ENCODE data around the gene TMEM59L. TPM values are rescaled to one million over a fixed set of nuclear protein-coding genes. Genes with fewer than 3 reads are reported as not detected.

Gene TMEM59L
- total RNA-seq, result under 0.01 TPM in 1 of 2 replicates, not detected in the other

DNA sequence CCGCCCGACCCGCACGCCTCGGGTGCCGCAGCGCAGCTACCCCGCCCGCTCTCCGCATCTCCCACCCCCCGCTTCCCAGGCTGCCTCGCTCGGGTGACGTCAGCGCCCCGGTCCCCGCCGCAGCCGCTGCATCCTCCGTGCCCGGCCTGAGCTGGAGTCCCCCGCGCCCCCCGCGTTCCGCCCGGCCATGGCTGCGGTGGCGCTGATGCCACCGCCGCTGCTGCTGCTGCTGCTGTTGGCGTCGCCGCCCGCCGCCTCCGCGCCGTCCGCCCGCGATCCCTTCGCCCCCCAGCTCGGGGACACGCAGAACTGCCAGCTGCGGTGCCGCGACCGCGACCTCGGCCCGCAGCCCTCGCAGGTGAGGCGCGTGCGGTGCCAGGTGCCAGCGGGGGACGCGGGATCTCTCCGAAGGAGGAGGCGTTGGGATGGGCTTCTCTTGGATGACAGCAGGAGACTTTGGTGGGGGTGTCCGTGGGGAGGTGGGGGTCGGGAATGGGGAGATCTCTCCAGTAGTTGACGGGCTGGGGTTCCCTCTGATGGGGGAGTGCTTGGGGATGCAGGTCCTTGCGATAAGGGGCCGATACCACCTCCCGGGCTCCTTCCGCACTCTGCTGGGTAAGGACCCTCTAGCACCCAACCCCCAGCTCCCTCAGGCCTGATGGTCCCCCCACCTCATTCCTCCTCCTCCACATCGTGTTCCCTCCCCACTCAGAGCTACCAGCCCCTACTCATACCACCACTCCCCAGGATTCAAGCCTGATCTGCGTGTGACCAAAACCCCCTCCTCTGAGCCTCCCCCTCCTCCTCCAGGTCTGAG, at the start of gene TMEM59L:
Gene TMEM59L, plus strand, starts transcription at position 99 of the 817 bp plus-strand sequence. Its CDS starts 89 bp downstream, at position 188.

DNA sequence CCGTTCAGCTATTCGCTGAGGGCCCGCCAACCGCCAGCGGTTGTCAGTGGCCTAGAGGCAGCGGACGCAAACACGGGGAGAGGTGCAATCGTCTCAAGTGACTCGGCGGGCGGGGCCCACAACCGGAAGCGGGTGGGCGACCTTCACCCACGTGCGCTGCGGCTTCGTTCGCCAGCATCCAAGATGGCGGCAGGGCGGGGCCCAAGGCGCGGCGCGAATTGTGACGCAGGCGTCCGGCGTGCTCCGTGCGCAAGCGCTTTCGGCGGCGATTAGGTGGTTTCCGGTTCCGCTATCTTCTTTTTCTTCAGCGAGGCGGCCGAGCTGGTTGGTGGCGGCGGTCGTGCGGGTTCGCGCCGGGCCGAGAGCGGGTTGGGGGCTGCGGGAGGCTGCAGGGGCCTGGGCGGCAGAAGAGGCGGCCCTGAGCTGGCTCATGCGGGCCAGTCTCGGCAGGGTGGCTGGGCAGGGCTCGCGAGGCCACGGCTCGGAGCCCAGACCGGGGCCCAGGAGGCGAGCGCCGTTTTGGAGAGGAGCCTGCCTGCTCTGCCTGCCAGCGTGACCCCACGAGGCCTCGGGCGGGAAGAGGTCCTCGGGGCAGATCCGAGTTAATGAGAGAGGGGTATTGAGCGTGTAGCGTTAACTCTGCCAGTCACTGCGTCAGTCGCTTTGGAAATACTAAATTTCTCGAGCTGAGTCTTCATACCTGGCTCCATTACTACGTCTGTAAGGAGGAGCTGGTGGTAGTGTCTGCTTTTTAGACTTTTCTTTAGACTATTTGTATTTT, 40.9 kb upstream of the TMEM59L start, which contains the start of gene UBA52:
Gene UBA52, plus strand, starts transcription at position 294 of the 781 bp plus-strand sequence. CDS start 1,444 bp downstream, outside the sequence.

DNA sequence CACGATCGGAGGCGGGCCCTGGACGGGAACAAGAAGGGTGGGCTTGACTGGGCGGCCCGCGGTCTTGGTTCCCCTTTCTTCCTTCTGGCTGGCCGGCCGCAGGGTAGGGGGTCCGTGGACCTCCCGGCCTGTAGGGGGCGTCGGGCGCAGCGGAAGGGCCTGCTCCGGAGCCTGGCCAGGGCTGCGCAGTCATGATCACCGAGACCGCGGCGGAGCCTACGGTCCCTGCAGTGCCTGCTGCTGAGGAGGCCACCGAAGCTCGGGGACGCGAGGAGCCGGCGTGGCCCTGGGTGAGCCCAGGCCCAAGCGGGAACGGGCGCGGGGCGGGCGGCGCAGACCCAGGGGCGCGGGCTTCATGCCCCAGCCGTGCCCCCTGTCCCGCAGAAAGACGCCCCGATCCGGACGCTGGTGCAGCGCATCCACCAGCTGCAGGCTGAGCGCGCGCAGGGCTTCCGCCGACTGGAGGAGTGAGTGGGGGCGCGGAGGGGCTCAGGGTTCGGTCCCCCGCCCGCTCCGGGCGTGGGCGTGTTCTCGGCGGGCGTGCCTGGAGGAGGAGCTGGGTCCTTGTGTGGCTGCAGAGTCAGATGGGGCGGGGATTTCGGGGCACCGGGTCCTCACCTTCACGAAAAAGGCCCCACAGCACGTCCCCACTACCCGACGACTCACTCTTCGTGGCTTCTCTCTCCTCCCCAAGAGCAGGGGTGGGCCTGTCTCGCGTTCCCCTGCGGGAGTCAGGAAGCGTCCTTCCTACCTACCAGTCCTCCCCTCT, 23.9 kb upstream of the TMEM59L start, which contains the start of gene REX1BD:
Gene REX1BD, plus strand, starts transcription at position 188 of the 769 bp plus-strand sequence. Its CDS starts 4 bp downstream, at position 192.

DNA sequence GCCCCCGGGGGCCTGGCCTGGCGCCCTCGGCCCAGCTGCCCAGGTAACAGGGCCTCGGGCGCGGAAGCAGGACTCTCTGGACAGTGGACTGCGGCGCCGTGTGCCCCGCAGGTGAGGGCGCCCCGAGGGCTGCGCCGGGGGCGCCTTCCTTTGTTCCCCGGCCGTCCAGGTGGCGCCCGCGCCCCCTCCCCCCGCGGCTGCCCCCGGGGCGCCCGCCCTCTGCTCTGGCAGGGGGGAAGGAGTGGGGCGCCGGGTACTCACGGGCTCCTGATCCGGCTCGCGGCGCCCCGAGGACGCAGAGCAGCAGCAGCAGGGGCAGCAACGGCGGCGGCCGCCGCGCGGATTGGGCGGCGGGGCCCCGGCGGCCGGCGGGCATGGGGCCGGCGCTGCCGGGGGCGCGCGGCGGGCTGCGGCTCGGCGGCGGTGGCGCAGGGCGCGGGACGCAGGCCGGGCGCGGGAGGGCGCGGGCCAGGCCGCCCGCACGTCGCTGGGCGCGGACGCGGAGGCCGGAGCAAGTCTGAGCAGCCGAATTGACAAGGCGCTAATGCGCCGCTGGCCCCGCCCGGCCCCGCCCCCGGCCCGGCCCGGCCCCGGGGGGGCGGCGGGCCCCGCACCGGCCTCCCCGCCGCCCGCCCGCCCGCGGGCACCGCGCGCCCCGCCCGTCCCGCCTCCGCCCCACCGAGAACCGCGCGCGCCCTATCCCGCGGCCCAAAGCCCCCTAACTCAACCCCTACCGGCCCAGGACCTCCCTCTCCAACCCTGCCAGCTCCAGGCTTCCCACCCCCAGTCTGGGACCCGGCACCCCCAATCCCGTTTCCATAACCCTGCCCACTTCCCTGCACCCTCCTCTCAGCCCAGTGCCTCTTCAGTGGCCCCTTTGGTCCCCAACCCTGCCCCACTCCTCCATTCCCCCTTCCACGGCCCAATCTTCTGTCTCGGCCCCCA, 6.1 kb upstream of the TMEM59L start, which contains the start of gene CRLF1:
Gene CRLF1, minus strand, starts transcription at position 519 of the 945 bp plus-strand sequence. Its CDS starts 143 bp downstream, at position 376.

DNA sequence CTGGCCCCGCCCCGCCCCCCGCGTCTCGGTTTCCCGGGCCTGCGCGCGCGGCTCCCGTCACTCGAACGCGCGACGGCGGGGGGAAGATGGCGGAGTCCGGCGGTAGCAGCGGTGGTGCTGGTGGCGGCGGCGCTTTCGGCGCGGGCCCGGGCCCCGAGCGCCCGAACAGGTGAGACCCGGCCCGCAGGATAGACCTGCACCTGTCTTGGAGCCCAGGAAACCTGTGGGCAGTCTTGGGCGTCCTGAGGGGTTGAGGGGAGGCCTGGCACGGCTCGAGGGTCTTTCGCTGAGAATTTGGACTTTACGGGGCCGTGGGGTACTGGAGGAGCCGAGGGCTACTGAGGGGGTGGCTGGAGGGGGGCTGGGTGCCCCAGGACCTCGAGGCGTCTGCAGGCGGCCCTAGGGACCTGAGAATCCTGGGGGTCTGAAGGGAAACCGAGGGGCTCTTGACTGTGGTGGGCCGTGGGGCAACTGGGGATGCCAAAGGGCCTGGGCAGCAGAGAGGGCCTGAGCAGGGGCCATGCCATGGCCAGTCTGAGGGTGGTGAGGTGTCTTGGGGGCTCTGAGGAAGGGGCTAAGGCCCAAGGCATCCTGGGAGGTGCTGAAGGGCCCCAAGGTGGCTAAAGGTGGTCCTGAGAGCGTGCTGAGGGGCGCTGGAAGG, 24.4 kb downstream of the TMEM59L start, which contains the start of gene KLHL26:
Gene KLHL26, plus strand, starts transcription at position 60 of the 661 bp plus-strand sequence. Its CDS starts 27 bp downstream, at position 87.

Other genes starting within 250 kb of the TMEM59L start
- 42.1 and 46.7 TPM in 2 replicates for gene GDF15, start 226.7 kb upstream of the TMEM59L start, total RNA-seq
- gene LRRC25, start 215.2 kb upstream of the TMEM59L start, total RNA-seq, result 0.15 TPM in 1 of 2 replicates, not detected in the other
- gene SSBP4, start 193.5 kb upstream of the TMEM59L start, total RNA-seq, result 128 and 131 TPM in 2 replicates
- gene ISYNA1, start 174.7 kb upstream of the TMEM59L start, total RNA-seq, result 29.9 and 43.0 TPM in 2 replicates
- 9.6 and 9.7 TPM in 2 replicates for gene ELL, start 90.8 kb upstream of the TMEM59L start, total RNA-seq
- 217 and 236 TPM in 2 replicates for gene FKBP8, start 69.3 kb upstream of the TMEM59L start, total RNA-seq
- gene KXD1, start 55.0 kb upstream of the TMEM59L start, total RNA-seq, result 161 and 183 TPM in 2 replicates
- 865 and 938 TPM in 2 replicates for gene UBA52, start 41.0 kb upstream of the TMEM59L start, total RNA-seq
- gene REX1BD, start 24.1 kb upstream of the TMEM59L start, total RNA-seq, result 73.0 and 79.5 TPM in 2 replicates
- gene CRLF1, start 6.1 kb upstream of the TMEM59L start, total RNA-seq, result 0.74 and 1.3 TPM in 2 replicates
- gene KLHL26, start 24.2 kb downstream of the TMEM59L start, total RNA-seq, result 2.8 and 3.4 TPM in 2 replicates
- gene CRTC1, start 70.8 kb downstream of the TMEM59L start, total RNA-seq, result 1.2 and 2.0 TPM in 2 replicates
- not detected in 2 replicates for gene COMP, start 178.4 kb downstream of the TMEM59L start, total RNA-seq
- gene UPF1, start 219.1 kb downstream of the TMEM59L start, total RNA-seq, result 42.7 and 45.6 TPM in 2 replicates